Measurements from ENCODE around the gene SYNDIG1. TPM values are rescaled to one million over a fixed set of nuclear protein-coding genes. Genes with fewer than 3 reads are reported as not detected.

Gene SYNDIG1
- total RNA-seq, 1 experiment from 2014 or later: not detected

GRCh38 chr20:24580855-24581254 is 111.4 kb downstream of the SYNDIG1 start:
- intact Hi-C loops (cut with micrococcal nuclease; ENCODE audit: unreplicated experiment) (no loop called here), in situ Hi-C loops (cut with HindIII; ENCODE audit: low pct_unique_long_range_greater_than_20kb, low sequenced_read_pairs) (no loop called here)
- Histone ChIP-seq H3K36me3 (ENCODE audit: control insufficient read depth, insufficient read depth, low read length) (no peaks in the 10 kb centered on the region), H3K4me3 (ENCODE audit: low read depth in 2 of 2, low read length in 2 of 2) (no peak overlapping the region), H3K4me1 (ENCODE audit: control insufficient read depth, insufficient read depth, low read length) (no peaks in the 10 kb centered on the region), H3K27ac (ENCODE audit: low read length) (no peak overlapping the region), H3K27me3 (ENCODE audit: control insufficient read depth, insufficient read depth, low read length) (no peaks in the 10 kb centered on the region), H3K9me3 (ENCODE audit: control insufficient read depth, insufficient read depth, low read depth, low read length) (no peaks in the 10 kb centered on the region)
- POLR2A ChIA-PET: no interaction called here
- CTCF ChIA-PET: no interaction called here
- no TSS peak for BruUV-seq (replicated peaks)
- ATAC-seq (no peak), DNase-seq (ENCODE audit: low read depth, low spot score) (no peak)
- no peak for TF ChIP-seq TCF7L2 (IDR thresholded peaks at IDR 0.05; ENCODE audit: low read depth, low read length)

- H3K27ac ChIP-seq (ENCODE audit: low read length): no peak overlapping the region
- no peaks in the 10 kb centered on the region for H3K27me3 ChIP-seq (ENCODE audit: control insufficient read depth, insufficient read depth, low read length)
- H3K4me1 ChIP-seq (ENCODE audit: control insufficient read depth, insufficient read depth, low read length): no peaks in the 10 kb centered on the region
- ChIA-PET CTCF (no interaction called here), POLR2A (no interaction called here)
- no TSS peak for BruUV-seq (replicated peaks)
- DNase-seq (ENCODE audit: low read depth, low spot score) (no peak), ATAC-seq (no peak)
- no peak for TF ChIP-seq REST (IDR thresholded peaks at IDR 0.05; ENCODE audit: insufficient read depth in 1 of 2, low read depth in 2 of 2, low read length in 1 of 2)
- TF ChIP-seq POLR2AphosphoS5 (IDR thresholded peaks at IDR 0.05; ENCODE audit: low read depth, low read length): no peak
- TF ChIP-seq SIN3A (IDR thresholded peaks at IDR 0.05; ENCODE audit: borderline replicate concordance, insufficient read depth, low read depth, low read length): no peak
- no peak for TF ChIP-seq TCF7L2 (IDR thresholded peaks at IDR 0.05; ENCODE audit: low read depth, low read length)
- TF ChIP-seq CTCF (IDR thresholded peaks at IDR 0.05): no peak
- no peak overlapping the region for H3K4me3 ChIP-seq (ENCODE audit: low read depth in 2 of 2, low read length in 2 of 2)
- no peaks in the 10 kb centered on the region for H3K36me3 ChIP-seq (ENCODE audit: control insufficient read depth, insufficient read depth, low read length)
- intact Hi-C loops (cut with micrococcal nuclease; ENCODE audit: unreplicated experiment) (no loop called here), in situ Hi-C loops (cut with HindIII; ENCODE audit: low pct_unique_long_range_greater_than_20kb, low sequenced_read_pairs) (no loop called here)
- H3K9me3 ChIP-seq (ENCODE audit: control insufficient read depth, insufficient read depth, low read depth, low read length): no peaks in the 10 kb centered on the region
These were observed 112.2 kb downstream of the SYNDIG1 start for GRCh38 chr20:24581443-24582170.

GRCh38 chr20:24582373-24583168 is 113.1 kb downstream of the SYNDIG1 start:
- TF ChIP-seq TCF7L2 (IDR thresholded peaks at IDR 0.05; ENCODE audit: low read depth, low read length): no peak
- TF ChIP-seq SIN3A (IDR thresholded peaks at IDR 0.05; ENCODE audit: borderline replicate concordance, insufficient read depth, low read depth, low read length): no peak
- TF ChIP-seq CTCF (IDR thresholded peaks at IDR 0.05): no peak
- no peak for TF ChIP-seq REST (IDR thresholded peaks at IDR 0.05; ENCODE audit: insufficient read depth in 1 of 2, low read depth in 2 of 2, low read length in 1 of 2)
- no peak for TF ChIP-seq POLR2AphosphoS5 (IDR thresholded peaks at IDR 0.05; ENCODE audit: low read depth, low read length)
- CTCF ChIA-PET: no interaction called here
- intact Hi-C loops (cut with micrococcal nuclease; ENCODE audit: unreplicated experiment): no loop called here

More at GRCh38 chr20:24582373-24583168, 113.1 kb downstream of the SYNDIG1 start:
- POLR2A ChIA-PET: no interaction called here
- in situ Hi-C loops (cut with HindIII; ENCODE audit: low pct_unique_long_range_greater_than_20kb, low sequenced_read_pairs): no loop called here
- no TSS peak for BruUV-seq (replicated peaks)
- Histone ChIP-seq H3K4me3 (ENCODE audit: low read depth in 2 of 2, low read length in 2 of 2) (no peak overlapping the region), H3K27me3 (ENCODE audit: control insufficient read depth, insufficient read depth, low read length) (no peaks in the 10 kb centered on the region), H3K27ac (ENCODE audit: low read length) (no peak overlapping the region), H3K4me1 (ENCODE audit: control insufficient read depth, insufficient read depth, low read length) (no peaks in the 10 kb centered on the region), H3K9me3 (ENCODE audit: control insufficient read depth, insufficient read depth, low read depth, low read length) (no peaks in the 10 kb centered on the region), H3K36me3 (ENCODE audit: control insufficient read depth, insufficient read depth, low read length) (no peaks in the 10 kb centered on the region)
- DNase-seq (ENCODE audit: low read depth, low spot score) (no peak), ATAC-seq (no peak)

Measured in Panc1 (cell line).